SIG-M5 treated with dmso at 0.1 percent for 504 hours (cell line): ENCODE measurements around the gene APOC1.
"Not testable (repeated sequence)": the region's sequence is repeated elsewhere in the genome, so short reads cannot be mapped to it uniquely, and the experiment has no call there.

Experiments used
- DNase-seq: peaks from one replicate; lab custom pipeline; 2025; ENCODE audit not compliant: unreplicated experiment; lab: John Stamatoyannopoulos, UW

The APOC1 gene

GRCh38 chr19:44889830-44890365 lies 24.5 kb upstream of the APOC1 start:
- DNase-seq, result no peak

DNA sequence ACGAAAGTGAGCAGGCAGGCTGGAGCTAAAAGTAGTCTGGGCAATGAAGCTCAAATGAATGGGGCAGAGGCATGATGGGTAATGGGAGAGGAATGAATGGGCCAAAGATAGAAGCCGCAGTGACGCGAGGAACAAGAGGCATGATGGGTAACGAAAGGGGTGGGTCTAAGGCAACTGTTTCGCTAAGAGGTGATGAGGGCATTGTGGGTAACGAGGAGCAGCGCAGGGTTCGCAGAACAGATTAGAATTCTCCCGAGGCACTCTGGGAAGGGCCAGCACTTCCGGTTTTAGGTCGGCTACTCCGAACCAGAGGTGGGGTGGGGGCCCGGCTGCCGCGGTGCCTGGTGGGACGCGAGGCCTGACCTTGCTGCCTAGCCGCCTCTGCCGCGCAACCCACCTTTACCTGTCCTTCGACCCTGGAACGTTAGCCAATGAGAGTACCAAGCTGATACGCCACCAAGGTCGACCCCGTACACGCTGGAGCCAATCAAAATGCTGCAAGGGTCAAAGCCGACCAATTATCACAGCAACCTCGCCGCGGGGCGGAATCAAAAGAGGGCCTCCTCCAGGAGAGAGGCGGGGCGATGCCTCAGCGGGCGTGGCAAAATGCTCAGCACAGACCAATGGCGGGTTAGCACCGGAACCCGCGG lies 23.9 kb upstream of the APOC1 start:
- peak; percentile 100 for DNase-seq

DNA sequence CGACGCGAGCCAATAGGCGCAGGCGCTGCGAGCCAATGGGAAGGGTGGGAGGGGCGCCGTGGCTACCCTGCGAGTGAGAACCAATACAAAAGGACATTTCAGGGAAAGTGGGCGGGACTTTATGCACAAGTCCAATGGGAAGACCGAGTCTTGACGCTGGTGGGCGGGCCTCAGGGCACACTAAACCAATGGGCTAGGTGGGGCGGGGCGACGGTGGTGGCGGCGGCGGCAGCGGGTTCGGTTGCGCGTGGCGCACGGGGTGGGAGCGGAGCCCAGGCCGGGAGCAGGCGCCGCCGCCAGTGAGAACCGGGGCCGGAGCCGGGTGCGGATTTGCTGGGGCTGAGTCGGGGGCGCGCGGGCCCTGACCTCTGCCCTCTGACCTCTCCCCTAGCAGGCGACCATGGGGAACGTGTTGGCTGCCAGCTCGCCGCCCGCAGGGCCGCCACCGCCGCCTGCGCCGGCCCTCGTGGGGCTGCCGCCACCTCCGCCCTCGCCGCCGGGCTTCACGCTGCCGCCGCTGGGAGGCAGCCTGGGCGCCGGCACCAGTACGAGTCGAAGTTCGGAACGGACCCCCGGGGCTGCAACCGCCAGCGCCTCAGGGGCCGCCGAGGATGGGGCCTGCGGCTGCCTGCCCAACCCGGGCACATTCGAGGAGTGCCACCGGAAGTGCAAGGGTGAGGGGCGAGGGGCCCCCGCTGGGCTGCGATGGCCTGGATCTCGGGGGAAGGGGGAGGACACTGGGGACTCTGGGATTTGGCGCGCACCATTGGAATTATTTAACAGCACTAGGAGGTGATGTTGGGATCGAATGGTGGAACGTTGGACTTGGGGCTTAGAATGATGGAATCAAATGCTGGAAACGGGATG lies 23.2 kb upstream of the APOC1 start, which contains the start of gene TOMM40:
Gene TOMM40, plus strand, starts transcription at position 239 of the 867 bp plus-strand sequence. Its CDS starts 162 bp downstream, at position 401.
- DNase-seq, result peak; percentile 100

DNA sequence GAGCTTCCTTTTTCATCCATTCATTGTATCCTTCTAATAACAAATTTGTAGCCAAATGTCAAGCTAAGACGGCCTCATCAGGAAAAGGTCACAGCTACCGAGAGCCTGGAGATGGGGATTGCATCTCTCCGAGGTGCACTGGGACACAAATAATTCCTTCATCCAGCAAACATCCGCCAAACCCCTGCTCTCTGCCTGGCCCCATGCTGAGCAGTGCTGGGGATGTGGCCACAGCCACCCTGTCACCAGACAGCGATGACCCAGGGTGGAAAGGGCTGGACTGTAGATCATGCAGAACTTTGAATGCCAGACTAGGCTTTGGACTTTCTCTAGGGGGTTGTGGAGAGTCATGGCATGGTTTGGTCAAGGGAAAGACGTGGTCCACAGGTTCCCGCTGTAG lies 21.5 kb upstream of the APOC1 start:
- DNase-seq, result no peak

GRCh38 chr19:44893332-44894051 lies 20.9 kb upstream of the APOC1 start:
- no peak for DNase-seq

DNA sequence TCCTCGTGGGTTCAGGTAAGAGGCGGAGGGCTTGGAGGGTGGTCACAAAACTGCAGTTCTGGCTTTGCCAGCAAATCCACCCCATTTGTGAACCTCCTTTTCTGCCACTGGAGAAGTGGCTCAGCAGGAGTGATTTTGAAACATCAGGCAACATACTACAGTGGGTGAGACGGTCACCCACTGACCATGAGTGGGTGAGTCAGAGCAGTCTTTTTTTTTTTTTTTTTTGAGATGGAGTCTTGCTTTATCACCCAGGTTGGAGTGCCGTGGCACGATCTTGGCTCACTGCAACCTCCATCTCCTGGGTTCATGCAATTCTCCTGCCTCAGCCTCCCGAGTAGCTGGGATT lies 20.4 kb upstream of the APOC1 start:
- DNase-seq, result no peak

- no peak for DNase-seq
Measured at GRCh38 chr19:44894946-44895345, 19.5 kb upstream of the APOC1 start.

DNA sequence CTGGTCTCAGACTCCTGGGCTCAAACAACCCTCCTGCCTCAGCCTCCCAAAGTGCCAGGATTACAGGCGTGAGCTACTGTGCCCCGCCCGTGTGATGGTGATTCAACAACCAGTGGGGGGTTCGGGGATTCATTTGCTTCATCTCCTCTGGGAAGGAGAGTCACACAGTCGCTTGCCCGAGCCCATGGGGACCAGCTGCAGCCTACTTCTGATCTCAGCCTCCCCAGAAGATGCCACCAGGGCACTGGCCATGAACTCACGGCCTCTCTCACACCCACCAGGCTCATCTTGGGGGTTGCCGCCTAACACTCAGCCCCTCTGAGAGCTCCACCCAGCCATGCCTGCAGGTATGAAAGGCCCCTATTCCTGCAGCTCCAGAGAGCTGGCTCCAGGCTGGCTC lies 16.6 kb upstream of the APOC1 start:
- no peak for DNase-seq

DNA sequence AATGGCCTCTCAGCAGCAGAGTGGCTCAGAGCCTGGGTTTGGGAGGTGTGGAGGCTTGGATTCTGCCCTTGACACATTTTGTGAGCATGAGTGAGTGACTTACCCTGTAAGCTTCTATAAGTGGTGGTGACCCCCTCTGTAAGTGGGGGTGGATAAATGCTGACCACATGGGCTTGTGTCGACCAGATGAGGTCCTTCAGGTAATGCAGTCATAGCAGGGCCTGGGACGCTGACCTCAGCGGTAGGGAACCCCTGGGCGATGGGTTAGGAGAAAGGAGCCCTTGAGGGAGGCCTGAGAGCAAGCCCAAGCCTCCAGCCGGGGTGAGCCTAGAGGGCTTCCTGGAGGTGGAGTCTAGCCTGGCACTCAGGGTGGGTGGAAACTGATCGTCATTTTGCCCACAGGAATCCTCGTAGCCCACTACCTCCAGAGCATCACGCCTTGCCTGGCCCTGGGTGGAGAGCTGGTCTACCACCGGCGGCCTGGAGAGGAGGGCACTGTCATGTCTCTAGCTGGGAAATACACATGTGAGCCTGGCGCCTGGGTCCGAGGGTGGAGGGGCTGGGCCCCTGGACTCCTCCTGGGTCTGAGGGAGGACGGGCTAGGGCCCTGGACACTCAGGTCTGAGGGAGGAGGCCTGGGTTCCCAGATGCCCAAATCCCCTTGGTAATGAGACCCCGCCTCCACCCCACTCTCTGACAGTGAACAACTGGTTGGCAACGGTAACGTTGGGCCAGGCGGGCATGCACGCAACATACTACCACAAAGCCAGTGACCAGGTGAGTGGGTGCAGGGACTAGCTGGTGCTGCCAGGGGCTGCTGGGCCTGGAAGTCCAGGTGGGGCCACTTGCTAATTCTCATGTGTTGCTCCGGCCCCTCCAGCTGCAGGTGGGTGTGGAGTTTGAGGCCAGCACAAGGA lies 13.8 kb upstream of the APOC1 start:
- DNase-seq, result no peak

DNA sequence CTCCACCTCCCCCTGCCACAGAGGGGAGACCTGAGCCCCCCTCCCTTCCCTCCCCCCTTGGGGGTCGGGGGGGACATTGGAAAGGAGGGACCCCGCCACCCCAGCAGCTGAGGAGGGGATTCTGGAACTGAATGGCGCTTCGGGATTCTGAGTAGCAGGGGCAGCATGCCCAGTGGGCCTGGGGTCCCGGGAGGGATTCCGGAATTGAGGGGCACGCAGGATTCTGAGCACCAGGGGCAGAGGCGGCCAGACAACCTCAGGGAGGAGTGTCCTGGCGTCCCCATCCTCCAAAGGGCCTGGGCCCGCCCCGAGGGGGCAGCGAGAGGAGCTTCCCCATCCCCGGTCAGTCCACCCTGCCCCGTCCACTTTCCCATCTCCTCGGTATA lies 11.2 kb upstream of the APOC1 start:
- no peak for DNase-seq

- peak; percentile 37 for DNase-seq
Measured at GRCh38 chr19:44903602-44904425, 10.6 kb upstream of the APOC1 start.

DNA sequence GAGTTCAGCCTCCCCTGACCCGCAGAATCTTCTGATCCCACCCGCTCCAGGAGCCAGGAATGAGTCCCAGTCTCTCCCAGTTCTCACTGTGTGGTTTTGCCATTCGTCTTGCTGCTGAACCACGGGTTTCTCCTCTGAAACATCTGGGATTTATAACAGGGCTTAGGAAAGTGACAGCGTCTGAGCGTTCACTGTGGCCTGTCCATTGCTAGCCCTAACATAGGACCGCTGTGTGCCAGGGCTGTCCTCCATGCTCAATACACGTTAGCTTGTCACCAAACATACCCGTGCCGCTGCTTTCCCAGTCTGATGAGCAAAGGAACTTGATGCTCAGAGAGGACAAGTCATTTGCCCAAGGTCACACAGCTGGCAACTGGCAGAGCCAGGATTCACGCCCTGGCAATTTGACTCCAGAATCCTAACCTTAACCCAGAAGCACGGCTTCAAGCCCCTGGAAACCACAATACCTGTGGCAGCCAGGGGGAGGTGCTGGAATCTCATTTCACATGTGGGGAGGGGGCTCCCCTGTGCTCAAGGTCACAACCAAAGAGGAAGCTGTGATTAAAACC lies 9.9 kb upstream of the APOC1 start:
- no peak for DNase-seq

DNA sequence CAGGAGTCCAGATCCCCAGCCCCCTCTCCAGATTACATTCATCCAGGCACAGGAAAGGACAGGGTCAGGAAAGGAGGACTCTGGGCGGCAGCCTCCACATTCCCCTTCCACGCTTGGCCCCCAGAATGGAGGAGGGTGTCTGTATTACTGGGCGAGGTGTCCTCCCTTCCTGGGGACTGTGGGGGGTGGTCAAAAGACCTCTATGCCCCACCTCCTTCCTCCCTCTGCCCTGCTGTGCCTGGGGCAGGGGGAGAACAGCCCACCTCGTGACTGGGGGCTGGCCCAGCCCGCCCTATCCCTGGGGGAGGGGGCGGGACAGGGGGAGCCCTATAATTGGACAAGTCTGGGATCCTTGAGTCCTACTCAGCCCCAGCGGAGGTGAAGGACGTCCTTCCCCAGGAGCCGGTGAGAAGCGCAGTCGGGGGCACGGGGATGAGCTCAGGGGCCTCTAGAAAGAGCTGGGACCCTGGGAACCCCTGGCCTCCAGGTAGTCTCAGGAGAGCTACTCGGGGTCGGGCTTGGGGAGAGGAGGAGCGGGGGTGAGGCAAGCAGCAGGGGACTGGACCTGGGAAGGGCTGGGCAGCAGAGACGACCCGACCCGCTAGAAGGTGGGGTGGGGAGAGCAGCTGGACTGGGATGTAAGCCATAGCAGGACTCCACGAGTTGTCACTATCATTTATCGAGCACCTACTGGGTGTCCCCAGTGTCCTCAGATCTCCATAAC lies 8.8 kb upstream of the APOC1 start, which contains the start of gene APOE:
Gene APOE, plus strand, starts transcription at position 360 of the 724 bp plus-strand sequence. CDS start 829 bp downstream, outside the sequence.
- no peak for DNase-seq

GRCh38 chr19:44907613-44908012 lies 6.8 kb upstream of the APOC1 start:
- no peak for DNase-seq

DNA sequence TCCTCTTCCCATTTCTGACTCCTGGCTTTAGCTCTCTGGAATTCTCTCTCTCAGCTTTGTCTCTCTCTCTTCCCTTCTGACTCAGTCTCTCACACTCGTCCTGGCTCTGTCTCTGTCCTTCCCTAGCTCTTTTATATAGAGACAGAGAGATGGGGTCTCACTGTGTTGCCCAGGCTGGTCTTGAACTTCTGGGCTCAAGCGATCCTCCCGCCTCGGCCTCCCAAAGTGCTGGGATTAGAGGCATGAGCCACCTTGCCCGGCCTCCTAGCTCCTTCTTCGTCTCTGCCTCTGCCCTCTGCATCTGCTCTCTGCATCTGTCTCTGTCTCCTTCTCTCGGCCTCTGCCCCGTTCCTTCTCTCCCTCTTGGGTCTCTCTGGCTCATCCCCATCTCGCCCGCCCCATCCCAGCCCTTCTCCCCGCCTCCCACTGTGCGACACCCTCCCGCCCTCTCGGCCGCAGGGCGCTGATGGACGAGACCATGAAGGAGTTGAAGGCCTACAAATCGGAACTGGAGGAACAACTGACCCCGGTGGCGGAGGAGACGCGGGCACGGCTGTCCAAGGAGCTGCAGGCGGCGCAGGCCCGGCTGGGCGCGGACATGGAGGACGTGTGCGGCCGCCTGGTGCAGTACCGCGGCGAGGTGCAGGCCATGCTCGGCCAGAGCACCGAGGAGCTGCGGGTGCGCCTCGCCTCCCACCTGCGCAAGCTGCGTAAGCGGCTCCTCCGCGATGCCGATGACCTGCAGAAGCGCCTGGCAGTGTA lies 6.2 kb upstream of the APOC1 start:
- DNase-seq, result no peak

DNA sequence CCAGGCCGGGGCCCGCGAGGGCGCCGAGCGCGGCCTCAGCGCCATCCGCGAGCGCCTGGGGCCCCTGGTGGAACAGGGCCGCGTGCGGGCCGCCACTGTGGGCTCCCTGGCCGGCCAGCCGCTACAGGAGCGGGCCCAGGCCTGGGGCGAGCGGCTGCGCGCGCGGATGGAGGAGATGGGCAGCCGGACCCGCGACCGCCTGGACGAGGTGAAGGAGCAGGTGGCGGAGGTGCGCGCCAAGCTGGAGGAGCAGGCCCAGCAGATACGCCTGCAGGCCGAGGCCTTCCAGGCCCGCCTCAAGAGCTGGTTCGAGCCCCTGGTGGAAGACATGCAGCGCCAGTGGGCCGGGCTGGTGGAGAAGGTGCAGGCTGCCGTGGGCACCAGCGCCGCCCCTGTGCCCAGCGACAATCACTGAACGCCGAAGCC lies 5.6 kb upstream of the APOC1 start:
- DNase-seq, result no peak

DNA sequence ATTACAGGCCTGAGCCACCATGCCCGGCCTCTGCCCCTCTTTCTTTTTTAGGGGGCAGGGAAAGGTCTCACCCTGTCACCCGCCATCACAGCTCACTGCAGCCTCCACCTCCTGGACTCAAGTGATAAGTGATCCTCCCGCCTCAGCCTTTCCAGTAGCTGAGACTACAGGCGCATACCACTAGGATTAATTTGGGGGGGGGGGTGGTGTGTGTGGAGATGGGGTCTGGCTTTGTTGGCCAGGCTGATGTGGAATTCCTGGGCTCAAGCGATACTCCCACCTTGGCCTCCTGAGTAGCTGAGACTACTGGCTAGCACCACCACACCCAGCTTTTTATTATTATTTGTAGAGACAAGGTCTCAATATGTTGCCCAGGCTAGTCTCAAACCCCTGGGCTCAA lies 4.6 kb upstream of the APOC1 start:
- no peak for DNase-seq

- DNase-seq, result not testable (repeated sequence)
Measured at GRCh38 chr19:44911896-44912295, 2.5 kb upstream of the APOC1 start.
